Natural killer cell (primary cell): ENCODE measurements around the gene CD40LG. TPM values are rescaled to one million over a fixed set of nuclear protein-coding genes. Genes with fewer than 3 reads are reported as not detected.

Experiments used
- ATAC-seq, 3 donors: fragments of 150-1000 bp in 2 of 3; fragments of 200-7000 bp in 1 of 3; cut with Tn5 transposase; 1 replicate in 1 of 3; 2 replicates in 2 of 3; pipeline ENCODE4 v1.10.0; 2021; ENCODE audit warnings: mild to moderate bottlenecking in 2 of 3, moderate library complexity in 2 of 3
- DNase-seq, 2 donors: peaks; one replicate each; pipeline versions ENCODE4 v3.0.0 to v3.0.0-alpha.2; 2013 to 2021; ENCODE audit warnings: mixed read lengths in 1 of 2
- H3K27ac ChIP-seq: one replicate; pipeline ENCODE4 v1.5.1; 2013; ENCODE audit warnings: mild to moderate bottlenecking, low read length
- H3K27me3 ChIP-seq: one replicate; pipeline ENCODE4 v1.6.1; 2013; ENCODE audit warnings: low read length; ENCODE audit not compliant: control insufficient read depth, insufficient read depth
- H3K36me3 ChIP-seq: one replicate; pipeline ENCODE4 v1.6.1; 2013; ENCODE audit warnings: low read length; ENCODE audit not compliant: control insufficient read depth, insufficient read depth
- H3K4me1 ChIP-seq: one replicate; pipeline ENCODE4 v1.6.1; 2013; ENCODE audit warnings: low read length; ENCODE audit not compliant: control insufficient read depth, insufficient read depth
- H3K4me3 ChIP-seq: one replicate; pipeline ENCODE4 v1.5.1; 2013; ENCODE audit warnings: low read length
- H3K9me3 ChIP-seq: one replicate; pipeline ENCODE4 v1.6.1; 2013; ENCODE audit warnings: low read length; ENCODE audit not compliant: control insufficient read depth, insufficient read depth
- H3K27ac Mint-ChIP-seq, 2 donors: one replicate each; pipeline ENCODE4 v1.8.0; 2022; ENCODE audit warnings: mild to moderate bottlenecking in 2 of 2, mixed read lengths in 2 of 2, moderate library complexity in 1 of 2
- H3K27me3 Mint-ChIP-seq, 2 donors: one replicate each; pipeline ENCODE4 v1.8.0; 2022; ENCODE audit warnings: low read depth in 2 of 2, mixed read lengths in 2 of 2
- H3K36me3 Mint-ChIP-seq: one replicate; pipeline ENCODE4 v1.8.0; 2022; ENCODE audit warnings: mixed read lengths
- H3K4me1 Mint-ChIP-seq, 2 donors: one replicate each; pipeline ENCODE4 v1.8.0; 2022; ENCODE audit warnings: mixed read lengths in 2 of 2
- H3K4me3 Mint-ChIP-seq: one replicate; pipeline ENCODE4 v1.8.0; 2022; ENCODE audit warnings: mild to moderate bottlenecking, moderate library complexity, mixed read lengths
- H3K9me3 Mint-ChIP-seq, 2 donors: one replicate each; pipeline ENCODE4 v1.8.0; 2022; ENCODE audit warnings: mixed read lengths in 2 of 2
- WGBS: methylation state at CpG from one replicate; pipeline ENCODE4 v1.1.7; 2013; ENCODE audit warnings: missing lambda C conversion rate; ENCODE audit not compliant: insufficient coverage; 5-methylcytosine and 5-hydroxymethylcytosine counted together
- intact Hi-C: fragments of 100-400 bp; cut with micrococcal nuclease; formaldehyde crosslinking; loops from one replicate; pipeline ENCODE4 v1.14.2; 2022
- total RNA-seq, 4 donors: library from RNA; stranded (reverse); fragments of 120-200 nt in 1 of 4; gene quantifications; one replicate each; pipeline versions ENCODE4 v1.2.3 to v1.2.4, GENCODE V29; 2013 to 2022
- TF ChIP-seq, protein P1 (sequence below): fragments of 200-600 bp; IDR thresholded peaks from one replicate; pipeline ENCODE4 v1.8.0; 2022; ENCODE audit warnings: antibody characterized with exemption

Gene CD40LG
- total RNA-seq, 3 donors from 2014 or later (not counting 1 experiment from before 2014, with no cell fraction given), result 0.77 to 1.5 TPM; not detected in 1

DNA sequence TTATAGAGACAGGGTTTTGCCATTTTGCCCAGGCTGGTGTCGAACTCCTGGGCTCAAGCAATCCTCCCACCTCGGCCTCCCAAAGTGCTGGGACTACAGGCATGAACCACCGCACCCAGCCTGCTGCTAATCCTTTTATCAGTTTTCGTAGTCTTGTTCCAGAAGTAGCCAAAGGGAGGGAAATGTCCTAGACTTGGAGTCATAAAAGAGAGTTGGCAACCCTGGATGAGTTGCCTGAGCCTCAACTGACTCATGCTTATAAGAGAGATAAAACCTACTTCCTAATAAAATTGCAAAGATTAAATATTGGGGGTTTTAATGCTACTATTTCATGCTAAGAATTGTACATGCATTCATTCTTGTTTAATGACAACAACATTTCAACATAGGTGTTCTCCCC is 44.3 kb downstream of the CD40LG start:
- 96% methylated on average over 4 of the region's 4 CpGs for WGBS
- Mint-ChIP-seq H3K4me1 (peaks cover 50 to 56% of the 10 kb centered on the region in 2 donors), H3K27ac (peak overlapping the region; percentile 63 to 85), H3K27me3 (peaks cover 0 to 11% of the 10 kb centered on the region in 2 donors), H3K4me3 (no peak overlapping the region), H3K9me3 (no peaks in the 10 kb centered on the region), H3K36me3 (no peaks in the 10 kb centered on the region)
- no peaks in the 10 kb centered on the region for H3K9me3 ChIP-seq
- intact Hi-C loops, result loop anchor here (5.0 to 10.0 kb wide), 3 partner anchors 55 to 197 kb away; partner anchors contain the start of gene HTATSF1
- H3K36me3 ChIP-seq, result peaks cover 6% of the 10 kb centered on the region
- no peak for DNase-seq
- TF ChIP-seq, protein P1, sequence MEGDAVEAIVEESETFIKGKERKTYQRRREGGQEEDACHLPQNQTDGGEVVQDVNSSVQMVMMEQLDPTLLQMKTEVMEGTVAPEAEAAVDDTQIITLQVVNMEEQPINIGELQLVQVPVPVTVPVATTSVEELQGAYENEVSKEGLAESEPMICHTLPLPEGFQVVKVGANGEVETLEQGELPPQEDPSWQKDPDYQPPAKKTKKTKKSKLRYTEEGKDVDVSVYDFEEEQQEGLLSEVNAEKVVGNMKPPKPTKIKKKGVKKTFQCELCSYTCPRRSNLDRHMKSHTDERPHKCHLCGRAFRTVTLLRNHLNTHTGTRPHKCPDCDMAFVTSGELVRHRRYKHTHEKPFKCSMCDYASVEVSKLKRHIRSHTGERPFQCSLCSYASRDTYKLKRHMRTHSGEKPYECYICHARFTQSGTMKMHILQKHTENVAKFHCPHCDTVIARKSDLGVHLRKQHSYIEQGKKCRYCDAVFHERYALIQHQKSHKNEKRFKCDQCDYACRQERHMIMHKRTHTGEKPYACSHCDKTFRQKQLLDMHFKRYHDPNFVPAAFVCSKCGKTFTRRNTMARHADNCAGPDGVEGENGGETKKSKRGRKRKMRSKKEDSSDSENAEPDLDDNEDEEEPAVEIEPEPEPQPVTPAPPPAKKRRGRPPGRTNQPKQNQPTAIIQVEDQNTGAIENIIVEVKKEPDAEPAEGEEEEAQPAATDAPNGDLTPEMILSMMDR, result no peak
- H3K4me3 ChIP-seq, result no peak overlapping the region
- ATAC-seq, result no peak
- H3K27ac ChIP-seq, result no peak overlapping the region
- H3K27me3 ChIP-seq, result no peaks in the 10 kb centered on the region
- peaks cover 52% of the 10 kb centered on the region for H3K4me1 ChIP-seq

DNA sequence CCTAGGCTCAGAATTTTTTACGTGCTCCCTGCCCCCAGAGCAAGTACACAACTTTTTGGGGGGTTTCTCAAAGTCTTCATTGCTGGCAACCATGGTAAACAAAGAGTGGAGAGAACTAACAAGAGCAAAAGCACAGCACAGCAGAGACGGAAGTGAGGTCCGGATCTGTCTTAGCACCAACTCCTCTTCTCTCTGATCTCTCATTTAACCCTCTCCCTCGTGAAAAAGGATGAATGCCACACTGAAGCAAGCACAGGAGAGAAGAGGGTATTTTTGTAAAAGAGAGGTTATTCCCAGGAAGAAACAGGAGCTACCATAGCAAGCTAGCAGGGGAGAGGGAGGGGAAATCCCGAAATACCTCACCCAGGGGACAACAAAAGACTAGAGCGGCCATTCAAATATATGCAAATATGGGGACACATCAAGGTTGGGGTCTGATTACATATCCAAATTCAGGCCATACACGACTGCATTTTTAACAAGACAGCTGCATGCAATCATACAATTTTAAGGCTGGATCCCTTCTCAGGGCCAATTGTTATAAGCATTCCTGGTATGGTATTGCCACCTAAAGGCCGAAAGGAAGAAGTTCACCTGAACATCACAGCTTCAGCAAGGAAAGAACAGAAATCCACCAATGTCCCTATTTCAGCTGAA is 46.6 kb downstream of the CD40LG start:
- peak in 1 of 2 donors; percentile 81 for DNase-seq

DNA sequence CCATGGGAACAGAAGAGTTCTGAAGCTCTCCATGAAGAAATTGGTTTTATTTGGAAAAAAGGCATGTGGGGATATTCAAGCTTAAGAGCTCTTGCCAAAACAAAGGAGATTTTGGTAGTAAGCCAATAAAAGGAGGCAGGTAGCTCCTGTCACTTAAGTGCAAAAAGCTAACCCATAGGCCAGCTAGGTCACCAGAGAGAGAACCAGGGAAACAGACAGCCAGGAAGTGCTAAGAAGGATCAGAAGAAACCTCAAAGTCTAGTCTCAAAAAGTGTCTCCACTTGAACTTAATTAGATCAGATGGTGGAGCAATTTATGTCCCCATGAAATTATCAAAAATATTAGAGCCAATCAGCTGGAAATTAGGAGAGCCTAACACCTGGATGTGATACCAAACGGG is 49.2 kb downstream of the CD40LG start:
- peak in 1 of 2 donors; percentile 45 for DNase-seq
- Mint-ChIP-seq H3K36me3 (peaks cover 10% of the 10 kb centered on the region), H3K9me3 (peaks cover 0 to 6% of the 10 kb centered on the region in 2 donors), H3K4me1 (peaks cover 28 to 32% of the 10 kb centered on the region in 2 donors), H3K27ac (peak overlapping the region; percentile 27 to 67), H3K4me3 (no peak overlapping the region), H3K27me3 (peaks cover 0 to 11% of the 10 kb centered on the region in 2 donors)
- Histone ChIP-seq H3K4me3 (no peak overlapping the region), H3K9me3 (no peaks in the 10 kb centered on the region), H3K27ac (no peak overlapping the region), H3K27me3 (no peaks in the 10 kb centered on the region), H3K4me1 (peaks cover 23% of the 10 kb centered on the region), H3K36me3 (no peaks in the 10 kb centered on the region)
- TF ChIP-seq, protein P1, result no peak
- ATAC-seq, result no peak
- 92% methylated on average over 1 of the region's 1 CpG for WGBS
- intact Hi-C loops, result loop anchor here (10.0 kb wide), 1 partner anchor 202 kb away; the partner anchor contains the start of gene HTATSF1

More for the DNA sequence above, 46.6 kb downstream of the CD40LG start:
- 45% methylated on average over 4 of the region's 8 CpGs for WGBS
- Histone ChIP-seq H3K27me3 (no peaks in the 10 kb centered on the region), H3K27ac (peak overlapping the region; percentile 64), H3K36me3 (no peaks in the 10 kb centered on the region), H3K4me3 (no peak overlapping the region), H3K9me3 (no peaks in the 10 kb centered on the region), H3K4me1 (peaks cover 41% of the 10 kb centered on the region)
- peaks cover 46 to 49% of the 10 kb centered on the region in 2 donors for H3K4me1 Mint-ChIP-seq
- intact Hi-C loops, result loop anchor here (1.0 to 10.0 kb wide), 4 partner anchors 57 to 200 kb away; partner anchors contain the start of gene HTATSF1
- ATAC-seq, result peak; percentile 65 to 72 (median 69)
- TF ChIP-seq, protein P1, result peak; percentile 65
- no peaks in the 10 kb centered on the region for H3K36me3 Mint-ChIP-seq
- H3K27me3 Mint-ChIP-seq, result peaks cover 0 to 11% of the 10 kb centered on the region in 2 donors
- peak overlapping the region; percentile 81 to 87 for H3K27ac Mint-ChIP-seq
- H3K4me3 Mint-ChIP-seq, result peak overlapping the region; percentile 50
- H3K9me3 Mint-ChIP-seq, result peaks cover 0 to 2% of the 10 kb centered on the region in 2 donors
